GM12892 (cell line): ENCODE results near the gene ISLR.

Experiments
- POLR2A ChIP-seq: IDR thresholded peaks from 2 replicates; pipeline ENCODE4 v1.6.1; 2011; ENCODE audit warnings: low read depth, low read length, control low read depth
- POLR2AphosphoS5 ChIP-seq: IDR thresholded peaks from 2 replicates; pipeline ENCODE4 v1.6.1; 2011; ENCODE audit warnings: low read depth, low read length, control low read depth
- TAF1 ChIP-seq: IDR thresholded peaks from 2 replicates; pipeline ENCODE4 v1.6.1; 2011; ENCODE audit warnings: low read depth, mild to moderate bottlenecking, control low read depth, low read length, borderline replicate concordance

- TF ChIP-seq POLR2A (no peak), POLR2AphosphoS5 (no peak), TAF1 (no peak)
These were observed 19.8 kb downstream of the ISLR start for GRCh38 chr15:74193299-74193718.
